Liver (tissue), 9 donors: Measurements from ENCODE around the gene TMCO5A. TPM values are rescaled to one million over a fixed set of nuclear protein-coding genes. Genes with fewer than 3 reads are reported as not detected.
"Not testable (repeated sequence)": the region's sequence is repeated elsewhere in the genome, so short reads cannot be mapped to it uniquely, and the experiment has no call there.

Experiments used
- DNase-seq: peaks from one replicate; pipeline ENCODE4 v3.0.0-alpha.2; 2017; ENCODE audit warnings: low spot score
- H3K27ac ChIP-seq, 2 donors: one replicate each; pipeline ENCODE4 v1.7.0; 2013; ENCODE audit warnings: inconsistent platforms in 2 of 2, low read length in 2 of 2, control low read depth in 1 of 2, low read depth in 1 of 2, mild to moderate bottlenecking in 1 of 2
- H3K27me3 ChIP-seq, 4 donors: one replicate each; pipeline versions ENCODE4 v1.6.1 to v1.7.0; 2013; ENCODE audit warnings: low read length in 3 of 4, inconsistent platforms in 1 of 4, mild to moderate bottlenecking in 1 of 4, moderate library complexity in 1 of 4; ENCODE audit not compliant: control insufficient read depth in 4 of 4, insufficient read depth in 4 of 4
- H3K36me3 ChIP-seq, 4 donors: one replicate each; pipeline versions ENCODE4 v1.6.1 to v1.7.0; 2013; ENCODE audit warnings: low read length in 3 of 4, mild to moderate bottlenecking in 3 of 4, low read depth in 1 of 4, moderate library complexity in 1 of 4; ENCODE audit not compliant: control insufficient read depth in 4 of 4, insufficient read depth in 3 of 4
- H3K4me1 ChIP-seq, 4 donors: one replicate each; pipeline versions ENCODE4 v1.6.1 to v1.7.0; 2013; ENCODE audit warnings: low read length in 3 of 4, mild to moderate bottlenecking in 3 of 4, moderate library complexity in 1 of 4; ENCODE audit not compliant: control insufficient read depth in 4 of 4, insufficient read depth in 4 of 4
- H3K4me3 ChIP-seq, 3 donors: one replicate each; pipeline versions ENCODE4 v1.6.1 to v1.7.0; 2013; ENCODE audit warnings: low read length in 3 of 3, control low read depth in 1 of 3, low read depth in 1 of 3, mild to moderate bottlenecking in 1 of 3
- H3K9ac ChIP-seq, 2 donors: one replicate each; pipeline ENCODE4 v1.7.0; 2013; ENCODE audit warnings: low read length in 2 of 2, mild to moderate bottlenecking in 2 of 2, moderate library complexity in 2 of 2, control low read depth in 1 of 2, low read depth in 1 of 2
- H3K9me3 ChIP-seq, 4 donors: one replicate each; pipeline versions ENCODE4 v1.6.1 to v1.7.0; 2013; ENCODE audit warnings: low read length in 3 of 4; ENCODE audit not compliant: control insufficient read depth in 4 of 4
- ATF3 ChIP-seq: IDR thresholded peaks from 2 replicates; pipeline ENCODE4 v1.6.1; 2016; ENCODE audit warnings: antibody characterized with exemption
- EGR1 ChIP-seq, 2 donors: IDR thresholded peaks; 2 replicates each; pipeline ENCODE4 v1.6.1; 2016 to 2018; ENCODE audit warnings: antibody characterized with exemption in 2 of 2, low read depth in 2 of 2
- FOXA1 ChIP-seq: IDR thresholded peaks from 2 replicates; pipeline ENCODE4 v1.6.1; 2016; ENCODE audit warnings: antibody characterized with exemption
- FOXA2 ChIP-seq: IDR thresholded peaks from 2 replicates; pipeline ENCODE4 v1.6.1; 2016; ENCODE audit warnings: antibody characterized with exemption
- GABPA ChIP-seq, 2 donors: IDR thresholded peaks in 1 of 2; conservative IDR thresholded peaks in 1 of 2; 2 replicates each; pipeline ENCODE4 v1.6.1; 2016; ENCODE audit warnings: antibody characterized with exemption in 2 of 2, mild to moderate bottlenecking in 1 of 2, moderate library complexity in 1 of 2
- HNF4A ChIP-seq, 2 donors: conservative IDR thresholded peaks; 2 replicates each; pipeline ENCODE4 v1.6.1; 2016; ENCODE audit warnings: antibody characterized with exemption in 2 of 2, mild to moderate bottlenecking in 2 of 2
- HNF4G ChIP-seq: IDR thresholded peaks from 2 replicates; pipeline ENCODE4 v1.6.1; 2016; ENCODE audit warnings: antibody characterized with exemption
- JUND ChIP-seq, 2 donors: IDR thresholded peaks; 2 replicates each; pipeline ENCODE4 v1.6.1; 2016; ENCODE audit warnings: antibody characterized with exemption in 2 of 2
- NR2F2 ChIP-seq: IDR thresholded peaks from 2 replicates; pipeline ENCODE4 v1.6.1; 2016; ENCODE audit warnings: antibody characterized with exemption
- RAD21 ChIP-seq, 2 donors: IDR thresholded peaks; 2 replicates each; pipeline ENCODE4 v1.6.1; 2016; ENCODE audit warnings: antibody characterized with exemption in 2 of 2, mild to moderate bottlenecking in 2 of 2
- RXRA ChIP-seq, 2 donors: IDR thresholded peaks; 2 replicates each; pipeline ENCODE4 v1.6.1; 2017 to 2018; ENCODE audit warnings: antibody characterized with exemption in 2 of 2, mild to moderate bottlenecking in 1 of 2
- SP1 ChIP-seq: IDR thresholded peaks from 2 replicates; pipeline ENCODE4 v1.6.1; 2018; ENCODE audit warnings: antibody characterized with exemption, mild to moderate bottlenecking
- TAF1 ChIP-seq: conservative IDR thresholded peaks from 2 replicates; pipeline ENCODE4 v1.6.1; 2016; ENCODE audit warnings: antibody characterized with exemption, mild to moderate bottlenecking
- YY1 ChIP-seq: IDR thresholded peaks from 2 replicates; pipeline ENCODE4 v1.6.1; 2016; ENCODE audit warnings: antibody characterized with exemption, mild to moderate bottlenecking
- WGBS: extraction: QIAGEN DNeasy Blood & Tissue Kit; methylation state at CpG from one replicate; pipeline ENCODE4 v1.1.7; 2013; 5-methylcytosine and 5-hydroxymethylcytosine counted together
- polyA plus RNA-seq, 2 donors: library from polyadenylated mRNA; stranded (reverse) in 1 of 2; unstranded in 1 of 2; fragments of 200-250 nt in 1 of 2; fragments of >200 nt in 1 of 2; fragmentation: Nextera tagmentation in 1 of 2; extraction: Ambion mirVana in 1 of 2; gene quantifications; one replicate each; pipeline versions ENCODE4 v1.2.1 to v1.2.3, GENCODE V29; 2013 to 2015
- total RNA-seq, 2 donors: library from RNA; depleted of rRNA; stranded (reverse); fragments of >200 nt; gene quantifications; one replicate each; pipeline ENCODE4 v1.2.3, GENCODE V29; 2014
- TF ChIP-seq, protein P1 (sequence below): IDR thresholded peaks from 2 replicates; pipeline ENCODE4 v1.6.1; 2016; ENCODE audit warnings: antibody characterized with exemption
- TF ChIP-seq, protein P2 (sequence below): fragments of 150-350 bp; IDR thresholded peaks from 2 replicates; pipeline ENCODE4 v1.5.1; 2017; ENCODE audit warnings: improper control_type of control experiment, low read depth, low read length; ENCODE audit not compliant: missing input control
- TF ChIP-seq, protein P3 (sequence below): IDR thresholded peaks from 2 replicates; pipeline ENCODE4 v1.6.1; 2016; ENCODE audit warnings: antibody characterized with exemption
- donor health status: healthy.
- donor health status: healthy.
- donor health status: healthy.
- donor health status: healthy.
- donor health status: healthy.

TMCO5A gene
- total and polyA plus RNA-seq, 4 donors: not detected

- DNase-seq: no peak
- TF ChIP-seq TAF1: no peak
- TF ChIP-seq EGR1 (IDR thresholded peaks at IDR 0.05; ENCODE audit: low read depth in 2 of 2): no peak
- TF ChIP-seq SP1: no peak
- TF ChIP-seq FOXA1: no peak
- no peak for TF ChIP-seq ATF3
- no peak for TF ChIP-seq GABPA (IDR thresholded peaks at IDR 0.05 in 1 of 2, conservative IDR thresholded peaks at IDR 0.05 in 1 of 2)
- TF ChIP-seq, protein P1, sequence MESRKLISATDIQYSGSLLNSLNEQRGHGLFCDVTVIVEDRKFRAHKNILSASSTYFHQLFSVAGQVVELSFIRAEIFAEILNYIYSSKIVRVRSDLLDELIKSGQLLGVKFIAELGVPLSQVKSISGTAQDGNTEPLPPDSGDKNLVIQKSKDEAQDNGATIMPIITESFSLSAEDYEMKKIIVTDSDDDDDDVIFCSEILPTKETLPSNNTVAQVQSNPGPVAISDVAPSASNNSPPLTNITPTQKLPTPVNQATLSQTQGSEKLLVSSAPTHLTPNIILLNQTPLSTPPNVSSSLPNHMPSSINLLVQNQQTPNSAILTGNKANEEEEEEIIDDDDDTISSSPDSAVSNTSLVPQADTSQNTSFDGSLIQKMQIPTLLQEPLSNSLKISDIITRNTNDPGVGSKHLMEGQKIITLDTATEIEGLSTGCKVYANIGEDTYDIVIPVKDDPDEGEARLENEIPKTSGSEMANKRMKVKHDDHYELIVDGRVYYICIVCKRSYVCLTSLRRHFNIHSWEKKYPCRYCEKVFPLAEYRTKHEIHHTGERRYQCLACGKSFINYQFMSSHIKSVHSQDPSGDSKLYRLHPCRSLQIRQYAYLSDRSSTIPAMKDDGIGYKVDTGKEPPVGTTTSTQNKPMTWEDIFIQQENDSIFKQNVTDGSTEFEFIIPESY: no peak
- no peak for TF ChIP-seq RAD21 (IDR thresholded peaks at IDR 0.05)
- TF ChIP-seq, protein P2, sequence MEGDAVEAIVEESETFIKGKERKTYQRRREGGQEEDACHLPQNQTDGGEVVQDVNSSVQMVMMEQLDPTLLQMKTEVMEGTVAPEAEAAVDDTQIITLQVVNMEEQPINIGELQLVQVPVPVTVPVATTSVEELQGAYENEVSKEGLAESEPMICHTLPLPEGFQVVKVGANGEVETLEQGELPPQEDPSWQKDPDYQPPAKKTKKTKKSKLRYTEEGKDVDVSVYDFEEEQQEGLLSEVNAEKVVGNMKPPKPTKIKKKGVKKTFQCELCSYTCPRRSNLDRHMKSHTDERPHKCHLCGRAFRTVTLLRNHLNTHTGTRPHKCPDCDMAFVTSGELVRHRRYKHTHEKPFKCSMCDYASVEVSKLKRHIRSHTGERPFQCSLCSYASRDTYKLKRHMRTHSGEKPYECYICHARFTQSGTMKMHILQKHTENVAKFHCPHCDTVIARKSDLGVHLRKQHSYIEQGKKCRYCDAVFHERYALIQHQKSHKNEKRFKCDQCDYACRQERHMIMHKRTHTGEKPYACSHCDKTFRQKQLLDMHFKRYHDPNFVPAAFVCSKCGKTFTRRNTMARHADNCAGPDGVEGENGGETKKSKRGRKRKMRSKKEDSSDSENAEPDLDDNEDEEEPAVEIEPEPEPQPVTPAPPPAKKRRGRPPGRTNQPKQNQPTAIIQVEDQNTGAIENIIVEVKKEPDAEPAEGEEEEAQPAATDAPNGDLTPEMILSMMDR: no peak
- TF ChIP-seq FOXA2: no peak
- TF ChIP-seq RXRA (IDR thresholded peaks at IDR 0.05): no peak
- no peak for TF ChIP-seq JUND (IDR thresholded peaks at IDR 0.05)
- no peak for TF ChIP-seq NR2F2
- TF ChIP-seq HNF4G: no peak
- Histone ChIP-seq H3K27ac (no peak overlapping the region), H3K9ac (no peak overlapping the region), H3K4me1 (no peaks in the 10 kb centered on the region), H3K9me3 (no peaks in the 10 kb centered on the region), H3K36me3 (no peaks in the 10 kb centered on the region), H3K27me3 (no peaks in the 10 kb centered on the region), H3K4me3 (no peak overlapping the region)
These were observed 7.3 kb downstream of the TMCO5A start for GRCh38 chr15:37941779-37942178.

DNA sequence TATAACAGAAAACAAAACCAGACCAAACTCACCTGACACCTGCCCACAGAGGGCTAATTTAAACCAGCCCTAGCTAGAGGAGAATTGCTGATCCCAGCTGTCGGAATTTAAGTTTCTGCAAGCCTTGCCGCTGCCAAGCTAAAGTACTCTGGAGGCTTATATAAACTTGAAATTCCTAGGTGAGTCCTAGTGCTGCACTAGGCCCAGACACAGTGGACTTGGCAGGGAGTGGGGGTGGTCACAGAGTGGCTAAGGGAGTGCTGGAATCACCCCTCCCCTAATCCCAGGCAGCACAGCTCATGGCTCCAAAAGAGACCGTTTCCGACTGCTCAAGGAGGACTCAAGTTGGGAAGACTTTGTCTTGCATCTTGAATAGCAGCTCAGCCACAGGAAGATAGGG lies 17.6 kb downstream of the TMCO5A start:
- TF ChIP-seq YY1 (no peak), FOXA1 (no peak), RXRA (IDR thresholded peaks at IDR 0.05) (no peak), HNF4G (no peak), EGR1 (IDR thresholded peaks at IDR 0.05; ENCODE audit: low read depth in 2 of 2) (no peak), GABPA (IDR thresholded peaks at IDR 0.05 in 1 of 2, conservative IDR thresholded peaks at IDR 0.05 in 1 of 2) (no peak), SP1 (no peak), TAF1 (no peak), JUND (IDR thresholded peaks at IDR 0.05) (no peak), HNF4A (conservative IDR thresholded peaks at IDR 0.05) (no peak)
- TF ChIP-seq, protein P3, sequence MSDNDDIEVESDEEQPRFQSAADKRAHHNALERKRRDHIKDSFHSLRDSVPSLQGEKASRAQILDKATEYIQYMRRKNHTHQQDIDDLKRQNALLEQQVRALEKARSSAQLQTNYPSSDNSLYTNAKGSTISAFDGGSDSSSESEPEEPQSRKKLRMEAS: no peak
- TF ChIP-seq, protein P1: no peak
- Histone ChIP-seq H3K4me1 (no peaks in the 10 kb centered on the region), H3K27ac (no peak overlapping the region), H3K9ac (no peak overlapping the region), H3K4me3 (no peak overlapping the region), H3K27me3 (no peaks in the 10 kb centered on the region), H3K9me3 (no peaks in the 10 kb centered on the region), H3K36me3 (no peaks in the 10 kb centered on the region)
- no peak for DNase-seq
- 94% methylated on average over 4 of the region's 4 CpGs for WGBS

GRCh38 chr15:37960742-37961141 lies 26.3 kb downstream of the TMCO5A start:
- not testable (repeated sequence) for H3K9ac ChIP-seq, H3K36me3 ChIP-seq, H3K9me3 ChIP-seq, DNase-seq, H3K27ac ChIP-seq, H3K27me3 ChIP-seq, H3K4me3 ChIP-seq, H3K4me1 ChIP-seq
- 78% methylated on average over 1 of the region's 1 CpG for WGBS
